Activated CD4-positive, alpha-beta memory T cell treated with anti-CD3 and anti-CD28 coated beads for 36 hours (primary cell): ENCODE data around the gene UPF3A. TPM values are rescaled to one million over a fixed set of nuclear protein-coding genes. Genes with fewer than 3 reads are reported as not detected.
"Not testable (repeated sequence)": the region's sequence is repeated elsewhere in the genome, so short reads cannot be mapped to it uniquely, and the experiment has no call there.

Source experiments
- CTCF ChIA-PET: fragments of 350-600 bp; sonication (Branson Sonifier 250); formaldehyde crosslinking; loops from one replicate; lab custom pipeline; 2021; ENCODE audit warnings: antibody characterized with exemption, inconsistent platforms; lab: Charles Lee
- POLR2A ChIA-PET: fragments of 350-600 bp; sonication (Branson Sonifier 250); formaldehyde crosslinking; loops from one replicate; lab custom pipeline; 2021; ENCODE audit warnings: antibody characterized with exemption; lab: Charles Lee
- DNase-seq: peaks from one replicate; pipeline ENCODE4 v3.0.0-alpha.2; 2020
- H3K27ac Mint-ChIP-seq: one replicate; pipeline ENCODE4 v1.8.0; 2021; ENCODE audit warnings: mixed read lengths
- H3K27me3 Mint-ChIP-seq: one replicate; pipeline ENCODE4 v1.8.0; 2021; ENCODE audit warnings: mixed read lengths
- H3K36me3 Mint-ChIP-seq: one replicate; pipeline ENCODE4 v1.8.0; 2021; ENCODE audit warnings: mixed read lengths
- H3K4me1 Mint-ChIP-seq: one replicate; pipeline ENCODE4 v1.8.0; 2021; ENCODE audit warnings: low read depth, mixed read lengths
- H3K4me3 Mint-ChIP-seq: one replicate; pipeline ENCODE4 v1.8.0; 2021; ENCODE audit warnings: mild to moderate bottlenecking, mixed read lengths
- H3K9me3 Mint-ChIP-seq: one replicate; pipeline ENCODE4 v1.8.0; 2021; ENCODE audit warnings: mixed read lengths
- intact Hi-C: fragments of 100-400 bp; cut with micrococcal nuclease; formaldehyde crosslinking; loops from one replicate; pipeline ENCODE4 v1.15.1; 2023
- total RNA-seq, 2 experiments: library from RNA; stranded (reverse); gene quantifications; one replicate each; pipeline ENCODE4 v1.2.3, GENCODE V29; 2021

UPF3A gene
- total RNA-seq, 2 experiments from 2014 or later = 46.8 to 48.5 TPM

GRCh38 chr13:114325729-114326128 is 44.3 kb downstream of the UPF3A start:
- Mint-ChIP-seq H3K27ac (peak overlapping the region; percentile 81), H3K4me1 (peaks cover 50% of the 10 kb centered on the region), H3K27me3 (no peaks in the 10 kb centered on the region), H3K9me3 (no peaks in the 10 kb centered on the region), H3K36me3 (peaks cover 56% of the 10 kb centered on the region), H3K4me3 (no peak overlapping the region)
- ChIA-PET POLR2A (interaction anchor here (1.3 to 2.3 kb wide), 2 partner anchors 9 to 44 kb away, joined by 3 to 8 read pairs; partner anchors contain the start of gene UPF3A), CTCF (interaction anchor here (0.6 to 1.1 kb wide), 2 partner anchors 11 to 543 kb away, joined by 3 to 4 read pairs; no protein-coding TSS in a partner anchor)
- intact Hi-C loops = no loop called here
- DNase-seq = no peak

GRCh38 chr13:114328034-114328433 is 46.6 kb downstream of the UPF3A start:
- H3K4me3 Mint-ChIP-seq = no peak overlapping the region
- ChIA-PET CTCF (interaction anchor here (0.6 kb wide), 1 partner anchor 9 kb away, joined by 6 read pairs; no protein-coding TSS in a partner anchor), POLR2A (no interaction called here)
- DNase-seq = no peak
- peaks cover 42% of the 10 kb centered on the region for H3K4me1 Mint-ChIP-seq
- no peak overlapping the region for H3K27ac Mint-ChIP-seq
- H3K9me3 Mint-ChIP-seq = no peaks in the 10 kb centered on the region
- H3K36me3 Mint-ChIP-seq = peaks cover 38% of the 10 kb centered on the region
- H3K27me3 Mint-ChIP-seq = no peaks in the 10 kb centered on the region
- intact Hi-C loops = no loop called here

- Mint-ChIP-seq H3K36me3 (peaks cover 36% of the 10 kb centered on the region), H3K27me3 (no peaks in the 10 kb centered on the region), H3K9me3 (no peaks in the 10 kb centered on the region), H3K4me1 (peaks cover 38% of the 10 kb centered on the region), H3K4me3 (no peak overlapping the region), H3K27ac (no peak overlapping the region)
- ChIA-PET CTCF (no interaction called here), POLR2A (no interaction called here)
- intact Hi-C loops = no loop called here
- no peak for DNase-seq
Measured at GRCh38 chr13:114328595-114328994, 47.2 kb downstream of the UPF3A start.

GRCh38 chr13:114330086-114330485 is 48.7 kb downstream of the UPF3A start:
- H3K36me3 Mint-ChIP-seq = peaks cover 21% of the 10 kb centered on the region
- H3K4me1 Mint-ChIP-seq = peaks cover 33% of the 10 kb centered on the region
- H3K27ac Mint-ChIP-seq = no peak overlapping the region
- no peak overlapping the region for H3K4me3 Mint-ChIP-seq
- CTCF ChIA-PET = no interaction called here
- no peaks in the 10 kb centered on the region for H3K27me3 Mint-ChIP-seq
- intact Hi-C loops = no loop called here
- POLR2A ChIA-PET = no interaction called here
- no peaks in the 10 kb centered on the region for H3K9me3 Mint-ChIP-seq
- DNase-seq = no peak

- H3K9me3 Mint-ChIP-seq, POLR2A ChIA-PET, H3K27me3 Mint-ChIP-seq, H3K4me3 Mint-ChIP-seq, H3K27ac Mint-ChIP-seq, DNase-seq, H3K36me3 Mint-ChIP-seq, CTCF ChIA-PET, intact Hi-C loops: not testable (repeated sequence)
- H3K4me1 Mint-ChIP-seq = peaks cover 14% of the 10 kb centered on the region
Measured at GRCh38 chr13:114333881-114334280, 52.5 kb downstream of the UPF3A start.

GRCh38 chr13:114334305-114335053 is 53.1 kb downstream of the UPF3A start:
- Mint-ChIP-seq H3K36me3 (no peaks in the 10 kb centered on the region), H3K27me3 (no peaks in the 10 kb centered on the region), H3K27ac (no peak overlapping the region), H3K9me3 (no peaks in the 10 kb centered on the region), H3K4me1 (peaks cover 14% of the 10 kb centered on the region), H3K4me3 (no peak overlapping the region)
- ChIA-PET POLR2A (no interaction called here), CTCF (no interaction called here)
- no peak for DNase-seq
- intact Hi-C loops = no loop called here

- peaks cover 26% of the 10 kb centered on the region for H3K4me1 Mint-ChIP-seq
- H3K4me3 Mint-ChIP-seq, DNase-seq, H3K36me3 Mint-ChIP-seq, H3K27me3 Mint-ChIP-seq, H3K27ac Mint-ChIP-seq, POLR2A ChIA-PET, intact Hi-C loops, H3K9me3 Mint-ChIP-seq: not testable (repeated sequence)
- CTCF ChIA-PET = interaction anchor here (1.1 kb wide), 1 partner anchor 11 kb away, joined by 4 read pairs; no protein-coding TSS in a partner anchor
Measured at GRCh38 chr13:114336457-114336856, 55.1 kb downstream of the UPF3A start.

- H3K9me3 Mint-ChIP-seq = no peaks in the 10 kb centered on the region
- no peak for DNase-seq
- no peak overlapping the region for H3K27ac Mint-ChIP-seq
- no peak overlapping the region for H3K4me3 Mint-ChIP-seq
- intact Hi-C loops = loop anchor here (1.0 kb wide), 1 partner anchor 26 kb away; no protein-coding TSS in a partner anchor
- no peaks in the 10 kb centered on the region for H3K36me3 Mint-ChIP-seq
- H3K27me3 Mint-ChIP-seq = peaks cover 2% of the 10 kb centered on the region
- peaks cover 18% of the 10 kb centered on the region for H3K4me1 Mint-ChIP-seq
- CTCF ChIA-PET = interaction anchor here (0.6 to 1.6 kb wide), 4 partner anchors 20 to 62 kb away, joined by 3 to 7 read pairs (median 3); no protein-coding TSS in a partner anchor
- POLR2A ChIA-PET = no interaction called here
Measured at GRCh38 chr13:114338959-114339358, 57.6 kb downstream of the UPF3A start.

GRCh38 chr13:114339857-114340534 is 58.6 kb downstream of the UPF3A start:
- Mint-ChIP-seq H3K36me3 (no peaks in the 10 kb centered on the region), H3K4me1 (peaks cover 13% of the 10 kb centered on the region), H3K27me3 (peaks cover 2% of the 10 kb centered on the region), H3K4me3 (peak overlapping the region; percentile 23), H3K27ac (no peak overlapping the region), H3K9me3 (no peaks in the 10 kb centered on the region)
- peak; percentile 63 for DNase-seq
- intact Hi-C loops = loop anchor here (1.0 kb wide), 2 partner anchors 27 to 47 kb away; no protein-coding TSS in a partner anchor
- ChIA-PET POLR2A (no interaction called here), CTCF (interaction anchor here (0.6 to 2.0 kb wide), 7 partner anchors 21 to 178 kb away, joined by 3 to 16 read pairs (median 4); partner anchors contain the start of gene UPF3A)

GRCh38 chr13:114341003-114341777 is 59.8 kb downstream of the UPF3A start:
- Mint-ChIP-seq H3K27ac (no peak overlapping the region), H3K9me3 (no peaks in the 10 kb centered on the region), H3K4me3 (no peak overlapping the region), H3K36me3 (no peaks in the 10 kb centered on the region), H3K4me1 (peaks cover 11% of the 10 kb centered on the region), H3K27me3 (peaks cover 4% of the 10 kb centered on the region)
- DNase-seq = no peak
- POLR2A ChIA-PET = no interaction called here
- intact Hi-C loops = no loop called here
- CTCF ChIA-PET = interaction anchor here (0.7 to 2.0 kb wide), 5 partner anchors 12 to 179 kb away, joined by 4 to 16 read pairs (median 6); partner anchors contain the start of gene UPF3A

- intact Hi-C loops, H3K4me1 Mint-ChIP-seq, DNase-seq, H3K4me3 Mint-ChIP-seq, H3K27ac Mint-ChIP-seq, H3K36me3 Mint-ChIP-seq, H3K9me3 Mint-ChIP-seq, POLR2A ChIA-PET: not testable (repeated sequence)
- CTCF ChIA-PET = interaction anchor here (0.5 kb wide), 1 partner anchor 10 kb away, joined by 6 read pairs; no protein-coding TSS in a partner anchor
- H3K27me3 Mint-ChIP-seq = peaks cover 29% of the 10 kb centered on the region
Measured at GRCh38 chr13:114347256-114347655, 65.9 kb downstream of the UPF3A start.
